ENCODE results near the gene HOXA2. TPM values are rescaled to one million over a fixed set of nuclear protein-coding genes. Genes with fewer than 3 reads are reported as not detected.

Gene HOXA2
- total RNA-seq (ENCODE audit: unreplicated experiment), result not detected
- long read RNA-seq, result 0 reads

GRCh38 chr7:27102581-27103442, at the start of gene HOXA2:
Gene HOXA2 (minus strand): TSS chr7:27102683. CDS start chr7:27102500, 183 bp downstream.
- peak within 1 kb of the TSS; percentile 27 for H3K4me3 Mint-ChIP-seq (ENCODE audit: unreplicated experiment)
- peaks cover 4% of the 10 kb centered on the region for H3K36me3 Mint-ChIP-seq (ENCODE audit: unreplicated experiment)
- peaks cover 70% of the 10 kb centered on the region for H3K27me3 Mint-ChIP-seq (ENCODE audit: unreplicated experiment)
- TF ChIP-seq CTCF (IDR thresholded peaks at IDR 0.05; ENCODE audit: partially characterized antibody, unreplicated experiment), result no peak
- DNase-seq, result no peak
- peaks cover 44% of the 10 kb centered on the region for H3K9me3 Mint-ChIP-seq (ENCODE audit: unreplicated experiment)
- peak within 1 kb of the TSS; percentile 49 for H3K27ac Mint-ChIP-seq (ENCODE audit: unreplicated experiment)
- H3K4me1 Mint-ChIP-seq (ENCODE audit: low read depth, unreplicated experiment), result peaks cover 13% of the 10 kb centered on the region

- Mint-ChIP-seq H3K9me3 (ENCODE audit: unreplicated experiment) (peaks cover 11% of the 10 kb centered on the region), H3K27me3 (ENCODE audit: unreplicated experiment) (peaks cover 60% of the 10 kb centered on the region), H3K4me1 (ENCODE audit: low read depth, unreplicated experiment) (peaks cover 1% of the 10 kb centered on the region), H3K27ac (ENCODE audit: unreplicated experiment) (no peak overlapping the region), H3K36me3 (ENCODE audit: unreplicated experiment) (peaks cover 12% of the 10 kb centered on the region), H3K4me3 (ENCODE audit: unreplicated experiment) (peak overlapping the region; percentile 77)
- no peak for TF ChIP-seq CTCF (IDR thresholded peaks at IDR 0.05; ENCODE audit: partially characterized antibody, unreplicated experiment)
- DNase-seq, result no peak
Measured at GRCh38 chr7:27151341-27151930, 49.0 kb upstream of the HOXA2 start.

- peak; percentile 88 for TF ChIP-seq CTCF (IDR thresholded peaks at IDR 0.05; ENCODE audit: partially characterized antibody, unreplicated experiment)
- Mint-ChIP-seq H3K27me3 (ENCODE audit: unreplicated experiment) (peaks cover 62% of the 10 kb centered on the region), H3K4me3 (ENCODE audit: unreplicated experiment) (peak overlapping the region; percentile 77), H3K9me3 (ENCODE audit: unreplicated experiment) (peaks cover 12% of the 10 kb centered on the region), H3K4me1 (ENCODE audit: low read depth, unreplicated experiment) (no peaks in the 10 kb centered on the region), H3K27ac (ENCODE audit: unreplicated experiment) (no peak overlapping the region), H3K36me3 (ENCODE audit: unreplicated experiment) (peaks cover 17% of the 10 kb centered on the region)
- peak; percentile 85 for DNase-seq
Measured at GRCh38 chr7:27150568-27151340, 48.3 kb upstream of the HOXA2 start.

GRCh38 chr7:27149842-27150567, 47.5 kb upstream of the HOXA2 start:
- Mint-ChIP-seq H3K9me3 (ENCODE audit: unreplicated experiment) (peaks cover 10% of the 10 kb centered on the region), H3K4me1 (ENCODE audit: low read depth, unreplicated experiment) (no peaks in the 10 kb centered on the region), H3K4me3 (ENCODE audit: unreplicated experiment) (no peak overlapping the region), H3K27me3 (ENCODE audit: unreplicated experiment) (peaks cover 61% of the 10 kb centered on the region), H3K36me3 (ENCODE audit: unreplicated experiment) (peaks cover 17% of the 10 kb centered on the region), H3K27ac (ENCODE audit: unreplicated experiment) (no peak overlapping the region)
- no peak for TF ChIP-seq CTCF (IDR thresholded peaks at IDR 0.05; ENCODE audit: partially characterized antibody, unreplicated experiment)
- DNase-seq, result no peak

All from glutamatergic neuron (in vitro differentiated cells).